ENCODE measurements around the gene STARD3. TPM values are rescaled to one million over a fixed set of nuclear protein-coding genes. Genes with fewer than 3 reads are reported as not detected.

The STARD3 gene
- total RNA-seq, 4 donors from 2014 or later, result 21.0 to 62.3 (median 26.0) TPM

DNA sequence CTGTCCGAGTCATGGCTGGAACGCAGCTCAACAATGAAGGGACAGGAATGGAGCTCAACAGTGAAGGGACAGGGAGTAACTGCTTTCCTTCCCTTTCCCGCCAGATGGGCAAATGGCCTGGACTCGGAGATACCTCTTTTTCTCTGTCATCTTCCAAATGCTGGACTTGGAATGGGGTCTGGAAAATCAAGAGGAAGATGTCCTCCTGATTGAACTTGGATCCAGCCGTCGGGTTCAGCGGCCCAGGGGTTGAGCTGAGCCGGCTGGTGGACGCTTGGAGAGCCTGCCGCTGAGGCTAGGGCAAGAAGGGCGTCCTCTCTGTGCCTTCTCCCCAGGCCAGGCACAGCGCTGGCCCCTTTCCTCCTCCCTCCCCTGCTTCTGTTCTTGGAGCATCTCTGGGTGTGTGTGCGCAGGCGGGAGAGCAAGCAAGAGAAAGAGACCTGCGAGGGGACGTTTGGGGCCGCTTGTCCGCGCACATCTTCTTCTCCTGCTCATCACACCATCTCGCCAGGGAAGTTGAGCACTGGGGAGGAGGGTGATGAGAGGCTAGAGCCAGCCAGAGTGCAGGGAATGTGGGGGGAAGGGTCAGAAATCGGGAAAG lies 35.8 kb upstream of the STARD3 start:
- no peaks in the 10 kb centered on the region for H3K9me3 ChIP-seq
- H3K4me3 ChIP-seq, result no peak overlapping the region
- no peak overlapping the region for H3K27ac ChIP-seq
- intact Hi-C loops (cut with DNase I; ENCODE audit: low total_unique reads), result no loop called here
- H3K4me1 ChIP-seq, result peaks cover 0 to 11% of the 10 kb centered on the region in 2 donors
- peaks cover 39 to 88% of the 10 kb centered on the region in 2 donors for H3K27me3 ChIP-seq
- TF ChIP-seq POLR2A (IDR thresholded peaks at IDR 0.05), result no peak
- TF ChIP-seq, protein P1, sequence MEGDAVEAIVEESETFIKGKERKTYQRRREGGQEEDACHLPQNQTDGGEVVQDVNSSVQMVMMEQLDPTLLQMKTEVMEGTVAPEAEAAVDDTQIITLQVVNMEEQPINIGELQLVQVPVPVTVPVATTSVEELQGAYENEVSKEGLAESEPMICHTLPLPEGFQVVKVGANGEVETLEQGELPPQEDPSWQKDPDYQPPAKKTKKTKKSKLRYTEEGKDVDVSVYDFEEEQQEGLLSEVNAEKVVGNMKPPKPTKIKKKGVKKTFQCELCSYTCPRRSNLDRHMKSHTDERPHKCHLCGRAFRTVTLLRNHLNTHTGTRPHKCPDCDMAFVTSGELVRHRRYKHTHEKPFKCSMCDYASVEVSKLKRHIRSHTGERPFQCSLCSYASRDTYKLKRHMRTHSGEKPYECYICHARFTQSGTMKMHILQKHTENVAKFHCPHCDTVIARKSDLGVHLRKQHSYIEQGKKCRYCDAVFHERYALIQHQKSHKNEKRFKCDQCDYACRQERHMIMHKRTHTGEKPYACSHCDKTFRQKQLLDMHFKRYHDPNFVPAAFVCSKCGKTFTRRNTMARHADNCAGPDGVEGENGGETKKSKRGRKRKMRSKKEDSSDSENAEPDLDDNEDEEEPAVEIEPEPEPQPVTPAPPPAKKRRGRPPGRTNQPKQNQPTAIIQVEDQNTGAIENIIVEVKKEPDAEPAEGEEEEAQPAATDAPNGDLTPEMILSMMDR (IDR thresholded peaks at IDR 0.05), result no peak
- no peaks in the 10 kb centered on the region for H3K36me3 ChIP-seq
- DNase-seq, result no peak

GRCh38 chr17:39601758-39602532 lies 35.0 kb upstream of the STARD3 start:
- Histone ChIP-seq H3K4me3 (no peak overlapping the region), H3K36me3 (no peaks in the 10 kb centered on the region), H3K9me3 (no peaks in the 10 kb centered on the region), H3K27me3 (peaks cover 43 to 82% of the 10 kb centered on the region in 2 donors), H3K27ac (no peak overlapping the region), H3K4me1 (peaks cover 0 to 19% of the 10 kb centered on the region in 2 donors)
- no peak for TF ChIP-seq POLR2A (IDR thresholded peaks at IDR 0.05)
- TF ChIP-seq, protein P1 (IDR thresholded peaks at IDR 0.05), result no peak
- DNase-seq, result no peak
- intact Hi-C loops (cut with DNase I; ENCODE audit: low total_unique reads), result no loop called here

- Histone ChIP-seq H3K27ac (no peak overlapping the region), H3K9me3 (no peaks in the 10 kb centered on the region), H3K4me1 (peaks cover 0 to 23% of the 10 kb centered on the region in 2 donors), H3K27me3 (peaks cover 45 to 82% of the 10 kb centered on the region in 2 donors), H3K36me3 (no peaks in the 10 kb centered on the region), H3K4me3 (no peak overlapping the region)
- intact Hi-C loops (cut with DNase I; ENCODE audit: low total_unique reads), result no loop called here
- DNase-seq, result no peak
- TF ChIP-seq POLR2A (IDR thresholded peaks at IDR 0.05), result no peak
- TF ChIP-seq, protein P1 (IDR thresholded peaks at IDR 0.05), result no peak
These were observed 34.2 kb upstream of the STARD3 start for GRCh38 chr17:39602533-39603303.

GRCh38 chr17:39603304-39604016 lies 33.5 kb upstream of the STARD3 start:
- no peaks in the 10 kb centered on the region for H3K36me3 ChIP-seq
- H3K9me3 ChIP-seq, result no peaks in the 10 kb centered on the region
- TF ChIP-seq, protein P1 (IDR thresholded peaks at IDR 0.05), result no peak
- no peak for TF ChIP-seq POLR2A (IDR thresholded peaks at IDR 0.05)
- H3K4me3 ChIP-seq, result no peak overlapping the region
- H3K27me3 ChIP-seq, result peaks cover 51 to 82% of the 10 kb centered on the region in 2 donors
- DNase-seq, result no peak
- H3K4me1 ChIP-seq, result peaks cover 0 to 23% of the 10 kb centered on the region in 2 donors
- H3K27ac ChIP-seq, result no peak overlapping the region
- intact Hi-C loops (cut with DNase I; ENCODE audit: low total_unique reads), result no loop called here
